Measurements from ENCODE around the gene AFP. TPM values are rescaled to one million over a fixed set of nuclear protein-coding genes. Genes with fewer than 3 reads are reported as not detected.

The AFP gene
- total RNA-seq, 3 donors from 2014 or later (not counting 1 experiment from before 2014, with no cell fraction given) = not detected

GRCh38 chr4:73404457-73404856 lies 31.6 kb upstream of the AFP start:
- H3K9me3 Mint-ChIP-seq = peaks cover 2 to 3% of the 10 kb centered on the region in 2 donors
- H3K4me1 Mint-ChIP-seq = no peaks in the 10 kb centered on the region

DNA sequence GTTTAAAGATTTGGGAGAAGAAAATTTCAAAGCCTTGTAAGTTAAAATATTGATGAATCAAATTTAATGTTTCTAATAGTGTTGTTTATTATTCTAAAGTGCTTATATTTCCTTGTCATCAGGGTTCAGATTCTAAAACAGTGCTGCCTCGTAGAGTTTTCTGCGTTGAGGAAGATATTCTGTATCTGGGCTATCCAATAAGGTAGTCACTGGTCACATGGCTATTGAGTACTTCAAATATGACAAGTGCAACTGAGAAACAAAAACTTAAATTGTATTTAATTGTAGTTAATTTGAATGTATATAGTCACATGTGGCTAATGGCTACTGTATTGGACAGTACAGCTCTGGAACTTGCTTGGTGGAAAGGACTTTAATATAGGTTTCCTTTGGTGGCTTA lies 30.9 kb upstream of the AFP start:
- Histone ChIP-seq H3K36me3 (ENCODE audit: control insufficient read depth, insufficient read depth, low read length) (no peaks in the 10 kb centered on the region), H3K9me3 (ENCODE audit: control insufficient read depth, insufficient read depth, low read length) (no peaks in the 10 kb centered on the region), H3K27me3 (ENCODE audit: control insufficient read depth, insufficient read depth, low read length) (no peaks in the 10 kb centered on the region), H3K4me3 (ENCODE audit: low read length) (no peak overlapping the region), H3K27ac (ENCODE audit: low read length) (no peak overlapping the region), H3K4me1 (ENCODE audit: control insufficient read depth, insufficient read depth, low read length) (no peaks in the 10 kb centered on the region)
- Mint-ChIP-seq H3K4me1 (no peaks in the 10 kb centered on the region), H3K4me3 (no peak overlapping the region), H3K27me3 (ENCODE audit: low read depth in 2 of 2) (no peaks in the 10 kb centered on the region), H3K9me3 (peaks cover 2 to 3% of the 10 kb centered on the region in 2 donors), H3K27ac (no peak overlapping the region), H3K36me3 (no peaks in the 10 kb centered on the region)
- ATAC-seq = no peak
- intact Hi-C loops (cut with micrococcal nuclease) = no loop called here
- 89% methylated on average over 2 of the region's 2 CpGs for WGBS (ENCODE audit: insufficient coverage)
- TF ChIP-seq CTCF (IDR thresholded peaks at IDR 0.05) = no peak
- DNase-seq = no peak

More at GRCh38 chr4:73404457-73404856, 31.6 kb upstream of the AFP start:
- intact Hi-C loops (cut with micrococcal nuclease) = no loop called here
- Histone ChIP-seq H3K4me1 (ENCODE audit: control insufficient read depth, insufficient read depth, low read length) (no peaks in the 10 kb centered on the region), H3K36me3 (ENCODE audit: control insufficient read depth, insufficient read depth, low read length) (no peaks in the 10 kb centered on the region), H3K27ac (ENCODE audit: low read length) (no peak overlapping the region), H3K9me3 (ENCODE audit: control insufficient read depth, insufficient read depth, low read length) (no peaks in the 10 kb centered on the region), H3K27me3 (ENCODE audit: control insufficient read depth, insufficient read depth, low read length) (no peaks in the 10 kb centered on the region), H3K4me3 (ENCODE audit: low read length) (no peak overlapping the region)
- Mint-ChIP-seq H3K36me3 (no peaks in the 10 kb centered on the region), H3K27ac (no peak overlapping the region), H3K27me3 (ENCODE audit: low read depth in 2 of 2) (no peaks in the 10 kb centered on the region), H3K4me3 (no peak overlapping the region)
- ATAC-seq (no peak), DNase-seq (no peak)
- no peak for TF ChIP-seq CTCF (IDR thresholded peaks at IDR 0.05)
- WGBS (ENCODE audit: insufficient coverage) = no CpG with 5 or more reads among the region's 1 CpG

GRCh38 chr4:73406548-73406875 lies 29.5 kb upstream of the AFP start:
- TF ChIP-seq CTCF (IDR thresholded peaks at IDR 0.05) = no peak
- H3K36me3 Mint-ChIP-seq = no peaks in the 10 kb centered on the region
- intact Hi-C loops (cut with micrococcal nuclease) = no loop called here
- H3K4me1 Mint-ChIP-seq = no peaks in the 10 kb centered on the region
- H3K27me3 ChIP-seq (ENCODE audit: control insufficient read depth, insufficient read depth, low read length) = no peaks in the 10 kb centered on the region
- no peaks in the 10 kb centered on the region for H3K36me3 ChIP-seq (ENCODE audit: control insufficient read depth, insufficient read depth, low read length)
- no peaks in the 10 kb centered on the region for H3K9me3 ChIP-seq (ENCODE audit: control insufficient read depth, insufficient read depth, low read length)
- no CpG with 5 or more reads among the region's 1 CpG for WGBS (ENCODE audit: insufficient coverage)
- DNase-seq (no peak), ATAC-seq (no peak)
- H3K4me3 Mint-ChIP-seq = no peak overlapping the region
- H3K9me3 Mint-ChIP-seq = peaks cover 3% of the 10 kb centered on the region in 2 donors
- no peaks in the 10 kb centered on the region for H3K27me3 Mint-ChIP-seq (ENCODE audit: low read depth in 2 of 2)
- no peak overlapping the region for H3K27ac Mint-ChIP-seq
- H3K4me1 ChIP-seq (ENCODE audit: control insufficient read depth, insufficient read depth, low read length) = no peaks in the 10 kb centered on the region
- no peak overlapping the region for H3K4me3 ChIP-seq (ENCODE audit: low read length)
- H3K27ac ChIP-seq (ENCODE audit: low read length) = no peak overlapping the region

DNA sequence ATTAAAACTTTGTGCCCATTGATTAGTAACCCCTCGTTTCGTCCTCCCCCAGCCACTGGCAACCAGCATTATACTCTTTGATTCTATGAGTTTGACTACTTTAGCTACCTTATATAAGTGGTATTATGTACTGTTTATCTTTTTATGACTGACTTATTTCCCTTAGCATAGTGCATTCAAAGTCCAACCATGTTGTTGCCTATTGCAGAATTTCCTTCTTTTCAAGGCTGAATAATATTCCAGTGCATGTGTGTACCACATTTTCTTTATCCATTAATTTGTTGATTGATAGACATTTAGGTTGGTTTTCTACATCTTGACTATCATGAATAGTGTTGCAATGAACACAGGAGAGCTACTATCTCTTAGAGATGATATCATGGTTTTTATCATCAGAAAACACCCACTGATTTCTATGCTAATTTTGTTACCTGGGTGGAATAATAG lies 28.8 kb upstream of the AFP start:
- H3K27me3 ChIP-seq (ENCODE audit: control insufficient read depth, insufficient read depth, low read length) = no peaks in the 10 kb centered on the region
- H3K4me1 Mint-ChIP-seq = no peaks in the 10 kb centered on the region
- no CpG with 5 or more reads among the region's 2 CpGs for WGBS (ENCODE audit: insufficient coverage)
- H3K36me3 ChIP-seq (ENCODE audit: control insufficient read depth, insufficient read depth, low read length) = no peaks in the 10 kb centered on the region
- ATAC-seq (no peak), DNase-seq (no peak)
- H3K36me3 Mint-ChIP-seq = no peaks in the 10 kb centered on the region
- H3K4me3 Mint-ChIP-seq = no peak overlapping the region
- intact Hi-C loops (cut with micrococcal nuclease) = no loop called here
- H3K27ac Mint-ChIP-seq = no peak overlapping the region
- H3K4me1 ChIP-seq (ENCODE audit: control insufficient read depth, insufficient read depth, low read length) = no peaks in the 10 kb centered on the region
- no peak for TF ChIP-seq CTCF (IDR thresholded peaks at IDR 0.05)
- H3K4me3 ChIP-seq (ENCODE audit: low read length) = no peak overlapping the region
- H3K9me3 ChIP-seq (ENCODE audit: control insufficient read depth, insufficient read depth, low read length) = no peaks in the 10 kb centered on the region
- no peaks in the 10 kb centered on the region for H3K27me3 Mint-ChIP-seq (ENCODE audit: low read depth in 2 of 2)
- H3K9me3 Mint-ChIP-seq = peaks cover 3 to 5% of the 10 kb centered on the region in 2 donors
- no peak overlapping the region for H3K27ac ChIP-seq (ENCODE audit: low read length)

Data from natural killer cell (primary cell).